HCT116 (cell line): Measurements from ENCODE around the gene LIPM. TPM values are rescaled to one million over a fixed set of nuclear protein-coding genes. Genes with fewer than 3 reads are reported as not detected.

Experiments used
- ATAC-seq: fragments of 200-7000 bp; cut with Tn5 transposase; 2 replicates; pipeline ENCODE4 v1.9.1; 2020; ENCODE audit warnings: mild to moderate bottlenecking, moderate library complexity
- BruUV-seq: library from RNA; stranded (reverse); fragments of 400-500 nt; replicated peaks from 2 replicates; lab custom pipeline; 2021; lab: Mats Ljungman, UMichigan
- CTCF ChIA-PET: fragments of 300-600 bp; sonication (Branson Sonifier 250); formaldehyde crosslinking; loops from one replicate; lab custom pipeline; 2021; ENCODE audit warnings: antibody characterized with exemption; lab: Charles Lee
- POLR2A ChIA-PET: fragments of 300-600, 350-600 bp; sonication (Branson Sonifier 250); formaldehyde crosslinking; loops from one replicate; lab custom pipeline; 2021; ENCODE audit warnings: antibody characterized with exemption; lab: Charles Lee
- RAD21 ChIA-PET, 2 experiments: fragments of 300-600 bp; sonication (Branson Sonifier 250); formaldehyde crosslinking; loops; one replicate each; lab custom pipeline; 2023; ENCODE audit warnings: low total read pairs in 2 of 2; ENCODE audit not compliant: uncharacterized antibody in 2 of 2, unreplicated experiment in 2 of 2, low non-redundant PET in 1 of 2; lab: Charles Lee
- DNase-seq: peaks from one replicate; pipeline ENCODE4 v3.0.0-alpha.2; 2010; ENCODE audit warnings: low read depth, low spot score
- H2AFZ ChIP-seq: fragments of 200-600 bp; shearing (Covaris generic), sonication (generic); 2 replicates; pipeline ENCODE4 v1.6.1; 2017; ENCODE audit warnings: low read depth, mixed run types, mixed read lengths, antibody characterized with exemption, low read length; ENCODE audit not compliant: poor library complexity, severe bottlenecking
- H3K27ac ChIP-seq: 2 replicates; pipeline ENCODE4 v1.5.1; 2012; ENCODE audit warnings: low read depth, low read length
- H3K27me3 ChIP-seq: fragments of 200-600 bp; sonication (generic); 2 replicates; pipeline ENCODE4 v1.6.1; 2016; ENCODE audit warnings: mixed run types, low read length, mixed read lengths; ENCODE audit not compliant: insufficient read depth
- H3K36me3 ChIP-seq, 2 experiments: fragments of 200-500 bp in 1 of 2; fragments of 200-600 bp in 1 of 2; sonication (Bioruptor generic) in 1 of 2; sonication (generic) in 1 of 2; 2 replicates each; pipeline versions ENCODE4 v1.5.1 to v1.6.1; 2014 to 2016; ENCODE audit warnings: low read length in 2 of 2, inconsistent platforms in 1 of 2, mixed read lengths in 1 of 2, mixed run types in 1 of 2; ENCODE audit not compliant: insufficient read depth in 2 of 2, control insufficient read depth in 1 of 2
- H3K4me1 ChIP-seq, 2 experiments: fragments of 200-600 bp in 1 of 2; sonication (generic) in 1 of 2; 2 replicates each; pipeline versions ENCODE4 v1.5.1 to v1.6.1; 2012 to 2017; ENCODE audit warnings: low read length in 2 of 2, inconsistent platforms in 1 of 2, mild to moderate bottlenecking in 1 of 2, mixed read lengths in 1 of 2, mixed run types in 1 of 2, moderate library complexity in 1 of 2; ENCODE audit not compliant: insufficient read depth in 2 of 2, control insufficient read depth in 1 of 2
- H3K4me2 ChIP-seq: fragments of 200-600 bp; sonication (generic); 2 replicates; pipeline ENCODE4 v1.6.1; 2017; ENCODE audit warnings: mixed run types, low read length, mixed read lengths
- H3K4me3 ChIP-seq, 2 experiments: fragments of 200-600 bp in 1 of 2; sonication (generic) in 1 of 2; replicated peaks in 1 of 2; 2 replicates each; pipeline ENCODE4 v1.5.1; 2011 to 2016; ENCODE audit warnings: low read length in 2 of 2, control low read depth in 1 of 2, low read depth in 1 of 2, mild to moderate bottlenecking in 1 of 2, mixed read lengths in 1 of 2, mixed run types in 1 of 2
- H3K79me2 ChIP-seq: fragments of 200-600 bp; sonication (generic); 2 replicates; pipeline ENCODE4 v1.6.1; 2017; ENCODE audit warnings: mild to moderate bottlenecking, mixed run types, low read length, moderate library complexity, mixed read lengths; ENCODE audit not compliant: insufficient read depth
- H3K9ac ChIP-seq: fragments of 200-600 bp; sonication (generic); 2 replicates; pipeline ENCODE4 v1.6.1; 2016; ENCODE audit warnings: low read length, mixed read lengths
- H3K9me2 ChIP-seq: fragments of 200-600 bp; sonication (generic), shearing (Covaris generic); 2 replicates; pipeline ENCODE4 v1.6.1; 2017; ENCODE audit warnings: mixed run types, mild to moderate bottlenecking, moderate library complexity; ENCODE audit not compliant: insufficient read depth
- H3K9me3 ChIP-seq, 2 experiments: fragments of 200-500 bp in 1 of 2; fragments of 200-600 bp in 1 of 2; sonication (Bioruptor generic) in 1 of 2; sonication (generic) in 1 of 2; 2 replicates each; pipeline ENCODE4 v1.6.1; 2014 to 2017; ENCODE audit warnings: low read length in 2 of 2, mixed read lengths in 2 of 2, inconsistent platforms in 1 of 2, low read depth in 1 of 2, mild to moderate bottlenecking in 1 of 2, mixed run types in 1 of 2, moderate library complexity in 1 of 2; ENCODE audit not compliant: control insufficient read depth in 1 of 2, insufficient read depth in 1 of 2
- H4K20me1 ChIP-seq: fragments of 200-600 bp; sonication (generic), shearing (Covaris generic); 2 replicates; pipeline ENCODE4 v1.6.1; 2017; ENCODE audit warnings: mixed run types, mild to moderate bottlenecking, moderate library complexity; ENCODE audit not compliant: insufficient read depth
- CEBPB ChIP-seq: IDR thresholded peaks from 2 replicates; pipeline ENCODE4 v1.6.1; 2012; ENCODE audit warnings: low read depth
- FOSL1 ChIP-seq: IDR thresholded peaks from 2 replicates; pipeline ENCODE4 v1.6.1; 2012; ENCODE audit warnings: low read depth
- RAD21 ChIP-seq: IDR thresholded peaks from 2 replicates; pipeline ENCODE4 v1.6.1; 2012; ENCODE audit warnings: low read depth, mild to moderate bottlenecking
- SRF ChIP-seq: IDR thresholded peaks from 2 replicates; pipeline ENCODE4 v1.6.1; 2012; ENCODE audit warnings: low read depth
- TCF7L2 ChIP-seq: IDR thresholded peaks from 2 replicates; pipeline ENCODE4 v1.7.0; 2011; ENCODE audit warnings: borderline replicate concordance, inconsistent platforms; ENCODE audit not compliant: insufficient read depth, insufficient read length; ENCODE audit errors: extremely low read depth
- ZFX ChIP-seq: fragments of 450-650 bp; IDR thresholded peaks from 2 replicates; pipeline ENCODE4 v1.6.1; 2017
- intact Hi-C: fragments of 100-400 bp; cut with micrococcal nuclease; formaldehyde crosslinking; loops from 2 replicates; pipeline ENCODE4 v1.10.0; 2022
- total RNA-seq: library from RNA; stranded (reverse); gene quantifications from one replicate; pipeline ENCODE4 v1.2.1, GENCODE V29; 2021; ENCODE audit not compliant: unreplicated experiment

Gene LIPM
- total RNA-seq, 1 experiment from 2014 or later, result not detected

DNA sequence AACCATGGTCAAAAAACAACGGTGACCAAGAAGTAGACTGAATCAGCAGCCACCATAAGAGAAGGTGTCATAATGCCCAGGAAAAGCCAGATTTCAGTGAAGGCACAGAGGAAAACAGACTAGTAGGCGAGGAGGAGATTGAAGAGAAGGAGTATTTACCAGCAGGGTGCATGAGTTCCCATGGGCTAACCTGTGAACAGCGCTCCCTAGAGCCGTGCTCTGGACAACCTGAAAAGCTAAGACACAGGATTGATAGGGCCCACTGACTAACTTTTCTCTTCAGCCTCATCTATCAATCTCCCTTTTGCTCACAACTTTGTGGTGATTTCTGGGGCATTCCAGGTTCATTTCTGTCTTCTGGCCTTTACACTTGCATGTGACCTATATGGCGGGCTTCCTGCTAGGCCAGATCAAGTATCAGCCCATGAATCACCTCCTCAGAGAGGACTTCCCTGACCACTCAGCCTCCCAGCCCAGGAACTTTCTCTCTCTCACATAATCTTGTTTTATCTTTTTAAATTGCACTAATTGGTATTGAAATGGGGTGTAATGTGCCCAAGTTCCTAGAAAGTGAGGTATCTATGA lies 36.3 kb downstream of the LIPM start:
- no peak for ATAC-seq
- CTCF ChIA-PET, result no interaction called here
- Histone ChIP-seq H3K9me3 (no peaks in the 10 kb centered on the region), H3K27me3 (no peaks in the 10 kb centered on the region), H3K4me2 (no peak overlapping the region), H3K9ac (no peak overlapping the region), H4K20me1 (no peaks in the 10 kb centered on the region), H3K27ac (no peak overlapping the region), H3K9me2 (no peaks in the 10 kb centered on the region), H3K36me3 (no peaks in the 10 kb centered on the region), H3K4me1 (peaks cover 0 to 8% of the 10 kb centered on the region in 2 experiments; a peak in 1 of 4 replicates), H3K4me3 (no peak overlapping the region), H3K79me2 (no peaks in the 10 kb centered on the region), H2AFZ (no peak overlapping the region)
- BruUV-seq, result no TSS peak
- intact Hi-C loops, result no loop called here
- POLR2A ChIA-PET, result no interaction called here
- TF ChIP-seq ZFX (no peak), RAD21 (0 out of 2 replicates have a peak, but pooled peaks have one; percentile 10), FOSL1 (no peak)
- DNase-seq, result no peak
- RAD21 ChIA-PET, result no interaction called here

DNA sequence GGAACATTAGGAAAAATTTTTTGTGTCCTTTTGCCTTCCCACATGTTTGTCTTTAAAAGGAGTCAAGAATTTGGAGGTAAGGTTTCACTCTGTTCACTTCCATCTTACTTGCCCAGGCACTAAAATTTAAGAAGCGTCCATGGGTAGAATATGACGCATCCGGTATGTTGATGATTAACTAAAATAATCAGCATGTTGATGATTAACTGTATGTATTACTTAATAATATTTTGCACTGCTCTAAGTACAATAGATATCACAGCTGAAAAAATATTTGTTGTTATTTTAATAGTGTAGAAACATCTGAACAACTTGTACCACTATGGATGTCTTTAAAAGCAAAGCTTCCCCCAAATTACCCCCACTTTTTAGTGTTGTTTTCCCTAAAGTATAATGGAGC lies 37.6 kb downstream of the LIPM start:
- H3K79me2 ChIP-seq, result no peaks in the 10 kb centered on the region
- H2AFZ ChIP-seq, result no peak overlapping the region
- no peak for ATAC-seq
- POLR2A ChIA-PET, result no interaction called here
- intact Hi-C loops, result no loop called here
- H3K4me1 ChIP-seq, result peaks cover 0 to 8% of the 10 kb centered on the region in 2 experiments; a peak in 1 of 4 replicates
- H3K4me2 ChIP-seq, result no peak overlapping the region
- H3K4me3 ChIP-seq, result no peak overlapping the region
- DNase-seq, result no peak
- no peaks in the 10 kb centered on the region for H3K36me3 ChIP-seq
- CTCF ChIA-PET, result no interaction called here
- TF ChIP-seq CEBPB (no peak), SRF (no peak), TCF7L2 (no peak)
- H3K27ac ChIP-seq, result no peak overlapping the region
- no TSS peak for BruUV-seq
- no peaks in the 10 kb centered on the region for H4K20me1 ChIP-seq
- H3K9me3 ChIP-seq, result no peaks in the 10 kb centered on the region
- no peaks in the 10 kb centered on the region for H3K9me2 ChIP-seq
- H3K27me3 ChIP-seq, result no peaks in the 10 kb centered on the region
- RAD21 ChIA-PET, result no interaction called here
- H3K9ac ChIP-seq, result no peak overlapping the region
